GM23248 (cell line): ENCODE measurements around the gene LIMS4. TPM values are rescaled to one million over a fixed set of nuclear protein-coding genes. Genes with fewer than 3 reads are reported as not detected.
"Not testable (repeated sequence)": the region's sequence is repeated elsewhere in the genome, so short reads cannot be mapped to it uniquely, and the experiment has no call there.

ENCODE experiments used
- DNase-seq: peaks from one replicate; pipeline ENCODE4 v3.0.0-alpha.2; 2015
- H2AFZ ChIP-seq: fragments of 200-600 bp; sonication (generic); 2 replicates; pipeline ENCODE4 v1.6.1; 2016; ENCODE audit warnings: antibody characterized with exemption
- H3F3A ChIP-seq: fragments of 200-600 bp; sonication (generic); 2 replicates; pipeline ENCODE4 v1.6.1; 2016; ENCODE audit warnings: mild to moderate bottlenecking, antibody characterized with exemption, mixed run types; ENCODE audit not compliant: insufficient read depth
- H3K27ac ChIP-seq: fragments of 200-600 bp; sonication (generic); 2 replicates; pipeline ENCODE4 v1.5.1; 2016; ENCODE audit warnings: mild to moderate bottlenecking
- H3K27me3 ChIP-seq: fragments of 200-600 bp; sonication (generic); replicated peaks from 2 replicates; pipeline ENCODE4 v1.6.1; 2016; ENCODE audit warnings: mild to moderate bottlenecking; ENCODE audit not compliant: insufficient read depth
- H3K36me3 ChIP-seq: fragments of 200-600 bp; sonication (generic); 2 replicates; pipeline ENCODE4 v1.6.1; 2016; ENCODE audit warnings: low read depth, mild to moderate bottlenecking
- H3K4me1 ChIP-seq: fragments of 200-600 bp; sonication (generic); 2 replicates; pipeline ENCODE4 v1.6.1; 2016; ENCODE audit warnings: mild to moderate bottlenecking; ENCODE audit not compliant: insufficient read depth
- H3K4me2 ChIP-seq: fragments of 200-600 bp; sonication (generic); one replicate; pipeline ENCODE4 v1.6.1; 2016; ENCODE audit warnings: mild to moderate bottlenecking; ENCODE audit not compliant: unreplicated experiment
- H3K4me3 ChIP-seq: fragments of 200-600 bp; sonication (generic); 2 replicates; pipeline ENCODE4 v1.5.1; 2016; ENCODE audit warnings: mild to moderate bottlenecking
- H3K79me2 ChIP-seq: fragments of 200-600 bp; sonication (generic); 2 replicates; pipeline ENCODE4 v1.6.1; 2016; ENCODE audit warnings: mild to moderate bottlenecking; ENCODE audit not compliant: insufficient read depth
- H3K9ac ChIP-seq: fragments of 200-600 bp; sonication (generic); 2 replicates; pipeline ENCODE4 v1.6.1; 2016; ENCODE audit warnings: mild to moderate bottlenecking
- H3K9me2 ChIP-seq: fragments of 200-600 bp; sonication (generic); 2 replicates; pipeline ENCODE4 v1.6.1; 2016; ENCODE audit warnings: mixed run types, mild to moderate bottlenecking, moderate library complexity; ENCODE audit not compliant: insufficient read depth
- H3K9me3 ChIP-seq: fragments of 200-600 bp; sonication (generic); one replicate; pipeline ENCODE4 v1.6.1; 2017; ENCODE audit warnings: low read depth
- H4K20me1 ChIP-seq: fragments of 200-600 bp; sonication (generic); 2 replicates; pipeline ENCODE4 v1.6.0; 2016; ENCODE audit not compliant: insufficient read depth
- WGBS, 2 experiments: methylation state at CpG; one replicate each; pipeline ENCODE4 v1.1.6; 2015 to 2017; ENCODE audit warnings: low lambda C conversion rate in 2 of 2, low coverage in 1 of 2; ENCODE audit errors: missing lambda C conversion rate in 2 of 2; 5-methylcytosine and 5-hydroxymethylcytosine counted together
- in situ Hi-C: fragments of 300-500 bp; cut with MboI; formaldehyde crosslinking; loops from 2 replicates; pipeline ENCODE4 v1.15.0; 2020
- polyA plus RNA-seq: library from polyadenylated mRNA; unstranded; fragments of >200 nt; fragmentation: Nextera tagmentation; extraction: Ambion mirVana; gene quantifications from 2 replicates; pipeline ENCODE4 v1.2.1, GENCODE V29; 2016
- total RNA-seq: library from RNA; depleted of rRNA; stranded (reverse); fragments of >200 nt; shearing (Covaris generic); gene quantifications from 2 replicates; pipeline ENCODE4 v1.2.3, GENCODE V29; 2014

Gene LIMS4
- total and polyA plus RNA-seq, 2 experiments from 2014 or later = 2.0 TPM; not detected in 1

DNA sequence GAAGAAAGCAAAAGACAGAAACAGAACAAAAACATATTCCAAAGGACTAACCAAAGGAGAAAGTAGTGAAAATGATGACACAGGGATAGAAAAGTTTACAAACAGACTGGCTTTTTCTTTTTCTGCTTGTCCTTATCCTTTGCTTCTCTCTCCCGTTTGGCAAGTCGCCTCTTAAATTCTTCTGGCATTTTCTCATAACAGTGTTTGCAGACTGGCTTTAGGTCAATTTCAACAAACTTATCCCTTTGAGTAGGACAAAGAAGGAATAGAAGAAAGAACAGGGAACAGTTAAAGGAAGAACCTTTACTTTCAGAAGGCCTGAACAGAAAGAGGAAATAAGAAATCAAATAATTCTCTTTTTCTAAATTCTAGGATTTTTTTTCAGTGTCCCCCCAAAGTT lies 26.0 kb downstream of the LIMS4 start:
- H3K4me2 ChIP-seq, H3K27ac ChIP-seq, H3K79me2 ChIP-seq, DNase-seq, H3K36me3 ChIP-seq, in situ Hi-C loops, H2AFZ ChIP-seq, H3F3A ChIP-seq, H3K4me1 ChIP-seq, H3K9ac ChIP-seq, H3K9me2 ChIP-seq, H4K20me1 ChIP-seq, H3K27me3 ChIP-seq, H3K4me3 ChIP-seq, H3K9me3 ChIP-seq: not testable (repeated sequence)
- no CpG with 5 or more reads among the region's 2 CpGs for WGBS, 2 experiments

DNA sequence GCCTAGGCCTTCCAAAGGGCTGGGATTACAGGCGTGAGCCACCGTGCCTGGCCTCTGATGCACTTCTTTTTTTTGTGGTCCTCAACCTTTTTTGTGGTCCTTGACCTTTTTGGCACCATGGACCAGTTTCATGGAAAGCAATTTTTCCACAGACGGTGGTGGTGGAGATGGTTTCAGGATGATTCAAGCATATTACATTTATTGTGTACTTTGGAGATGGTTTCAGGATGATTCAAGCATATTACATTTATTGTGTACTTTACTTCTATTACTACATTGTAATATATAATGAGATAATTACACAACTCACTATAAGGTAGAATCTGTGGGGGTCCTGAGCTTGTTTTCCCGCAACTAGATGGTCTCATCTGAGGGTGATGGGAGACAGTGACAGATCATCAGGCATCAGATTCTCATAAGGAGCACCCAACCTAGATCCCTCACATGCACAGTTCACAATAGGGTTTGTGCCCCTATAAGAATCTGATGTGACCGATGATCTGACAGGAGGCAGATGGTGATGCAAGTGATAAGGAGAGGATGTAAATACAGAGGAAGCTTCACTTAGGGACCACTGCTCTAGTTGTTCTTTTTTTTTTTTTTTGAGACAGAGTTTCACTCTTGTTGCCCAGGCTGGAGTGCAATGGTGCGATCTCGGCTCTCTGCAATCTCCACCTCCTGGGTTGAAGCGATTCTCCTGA lies 29.2 kb downstream of the LIMS4 start:
- H3K36me3 ChIP-seq, H2AFZ ChIP-seq, H3K9me2 ChIP-seq, H3K4me3 ChIP-seq, H3K79me2 ChIP-seq, H3K9ac ChIP-seq, H3K4me1 ChIP-seq, H3F3A ChIP-seq, H3K27me3 ChIP-seq, DNase-seq, in situ Hi-C loops, H4K20me1 ChIP-seq, H3K4me2 ChIP-seq, H3K27ac ChIP-seq, H3K9me3 ChIP-seq: not testable (repeated sequence)
- WGBS, 2 experiments = no CpG with 5 or more reads among the region's 8 CpGs

DNA sequence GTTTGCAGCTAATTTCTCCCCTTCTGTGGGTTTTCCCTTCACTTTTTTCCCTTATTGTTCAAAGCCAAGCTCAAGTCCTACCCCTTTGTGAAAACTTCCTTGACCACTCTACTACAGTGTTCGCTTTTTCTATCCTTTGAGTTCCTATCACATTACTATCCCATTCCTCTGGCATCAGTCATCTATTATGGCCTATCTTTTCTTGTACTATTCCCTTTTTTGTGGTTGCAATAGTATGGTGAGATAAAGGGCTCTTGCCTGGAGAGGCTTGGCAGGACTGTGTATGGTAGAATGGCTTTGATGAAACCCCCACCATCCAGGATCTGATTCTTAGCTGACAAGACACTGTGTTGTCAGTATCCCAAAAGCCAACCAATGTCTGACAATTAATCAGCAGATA lies 30.7 kb downstream of the LIMS4 start:
- H3K9me3 ChIP-seq, H3K4me3 ChIP-seq, H3K27me3 ChIP-seq, DNase-seq, H3F3A ChIP-seq, H3K79me2 ChIP-seq, H4K20me1 ChIP-seq, H2AFZ ChIP-seq, H3K27ac ChIP-seq, H3K36me3 ChIP-seq, H3K9ac ChIP-seq, H3K9me2 ChIP-seq, H3K4me2 ChIP-seq, in situ Hi-C loops, H3K4me1 ChIP-seq: not testable (repeated sequence)
- no CpG with 5 or more reads among the region's 1 CpG for whole genome bisulfite sequencing, 2 experiments

DNA sequence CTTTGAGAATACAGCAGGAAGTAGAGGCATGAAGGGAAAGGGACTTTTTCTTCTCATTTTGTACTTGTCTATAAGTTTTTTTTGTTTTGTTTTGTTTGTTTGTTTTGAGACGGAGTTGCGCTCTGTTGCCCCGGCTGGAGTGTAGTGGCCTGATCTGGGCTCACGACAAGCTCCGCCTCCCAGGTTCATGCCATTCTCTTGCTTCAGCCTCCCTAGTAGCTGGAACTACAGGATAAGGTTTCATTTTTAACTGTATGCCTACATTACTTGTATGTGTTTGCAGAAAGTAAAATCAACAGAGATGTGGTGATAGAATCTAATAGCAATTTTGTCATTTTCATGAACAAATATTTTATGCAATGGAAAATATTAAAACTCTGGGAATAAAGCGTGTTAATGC lies 38.1 kb downstream of the LIMS4 start:
- H3K4me1 ChIP-seq, H3K27ac ChIP-seq, H4K20me1 ChIP-seq, H3K9me3 ChIP-seq, DNase-seq, H3F3A ChIP-seq, H3K4me3 ChIP-seq, H3K27me3 ChIP-seq, H2AFZ ChIP-seq, H3K79me2 ChIP-seq, H3K9ac ChIP-seq, H3K9me2 ChIP-seq, H3K36me3 ChIP-seq, in situ Hi-C loops, H3K4me2 ChIP-seq: not testable (repeated sequence)
- no CpG with 5 or more reads among the region's 6 CpGs for WGBS, 2 experiments

DNA sequence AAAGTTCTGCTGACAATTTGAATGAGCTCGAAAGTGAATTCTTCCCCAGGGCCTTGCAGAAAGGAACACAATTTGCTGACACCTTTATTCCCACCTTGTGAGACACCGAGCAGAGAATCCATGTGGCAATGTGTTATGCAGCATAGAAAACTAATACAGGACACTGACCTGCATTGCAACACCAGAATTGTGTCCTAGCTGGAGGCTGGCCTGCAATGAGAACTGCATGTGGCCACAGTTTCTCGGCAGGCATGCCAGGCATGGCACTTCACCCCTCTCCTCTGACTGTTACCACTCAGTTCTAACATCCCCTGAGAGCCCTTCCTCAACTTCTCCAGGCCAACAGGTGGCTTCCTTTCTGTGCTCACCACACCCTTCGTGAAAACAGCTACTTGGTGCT lies 46.9 kb downstream of the LIMS4 start:
- H3K9me3 ChIP-seq, H3K36me3 ChIP-seq, H4K20me1 ChIP-seq, H3K9ac ChIP-seq, in situ Hi-C loops, H3K9me2 ChIP-seq, H3K4me3 ChIP-seq, H3F3A ChIP-seq, H3K4me2 ChIP-seq, H3K4me1 ChIP-seq, H3K27me3 ChIP-seq, DNase-seq, H3K27ac ChIP-seq, H2AFZ ChIP-seq, H3K79me2 ChIP-seq: not testable (repeated sequence)
- WGBS, 2 experiments = 92 to 98% methylated on average over 2 of the region's 4 CpGs

DNA sequence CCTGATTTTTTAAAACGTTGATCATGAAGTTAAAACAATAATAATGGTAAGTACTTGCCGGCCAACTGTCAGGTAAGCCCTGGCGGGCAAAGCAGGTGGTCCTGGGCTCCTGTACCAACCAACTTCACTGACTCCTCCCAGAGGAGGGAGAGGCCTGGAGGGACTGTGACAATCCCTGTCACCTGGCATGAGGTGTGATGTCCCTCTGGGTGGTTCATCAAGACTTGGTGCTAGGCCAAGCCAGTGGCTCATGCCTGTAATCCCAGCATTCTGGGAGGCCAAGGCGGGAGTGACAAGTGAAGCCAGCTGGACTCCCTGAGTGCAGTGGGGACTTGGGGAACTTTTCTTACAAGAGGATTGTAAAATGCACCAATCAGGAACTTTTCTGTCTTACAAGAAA lies 48.2 kb downstream of the LIMS4 start:
- H3K4me1 ChIP-seq, H4K20me1 ChIP-seq, H3K79me2 ChIP-seq, H3K9ac ChIP-seq, in situ Hi-C loops, H3F3A ChIP-seq, H3K4me2 ChIP-seq, H3K36me3 ChIP-seq, H3K4me3 ChIP-seq, H3K9me3 ChIP-seq, H3K9me2 ChIP-seq, H3K27me3 ChIP-seq, DNase-seq, H3K27ac ChIP-seq, H2AFZ ChIP-seq: not testable (repeated sequence)
- WGBS, 2 experiments = 95 to 96% methylated on average over 3 of the region's 4 CpGs

DNA sequence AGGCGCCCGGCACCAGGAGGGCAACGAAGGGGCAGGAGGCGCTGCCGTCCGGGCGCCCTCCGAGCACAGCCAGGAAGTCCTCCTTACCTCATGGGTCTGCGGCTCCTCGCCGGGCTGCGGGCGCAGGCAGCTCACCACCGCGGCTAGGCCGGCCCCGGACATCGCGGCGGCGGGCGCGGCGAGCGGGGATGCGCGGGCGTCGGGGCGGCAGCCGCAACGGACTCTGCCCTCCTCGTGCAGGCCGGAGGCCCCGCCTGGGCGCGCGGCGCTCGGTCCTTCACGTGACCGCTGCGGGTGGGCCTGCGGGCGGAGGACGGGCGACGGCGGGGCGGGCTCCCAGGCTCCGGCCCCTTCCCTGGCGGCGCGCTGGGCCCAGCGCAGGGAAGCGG lies 49.0 kb downstream of the LIMS4 start:
- H3K79me2 ChIP-seq, H3K9ac ChIP-seq, H4K20me1 ChIP-seq, H2AFZ ChIP-seq, H3K9me2 ChIP-seq, DNase-seq, H3F3A ChIP-seq, H3K27me3 ChIP-seq, H3K27ac ChIP-seq, H3K36me3 ChIP-seq, in situ Hi-C loops, H3K4me1 ChIP-seq, H3K4me2 ChIP-seq, H3K4me3 ChIP-seq, H3K9me3 ChIP-seq: not testable (repeated sequence)
- WGBS, 2 experiments = no CpG with 5 or more reads among the region's 56 CpGs
